Neural progenitor cell (in vitro differentiated cells): Measurements from ENCODE around the gene COL4A4.

Experiments used
- EZH2 ChIP-seq: fragments of 200-600 bp; sonication (generic); IDR thresholded peaks from 2 replicates; pipeline ENCODE4 v1.6.1; 2017; ENCODE audit warnings: antibody characterized with exemption, mild to moderate bottlenecking, moderate library complexity
- EZH2phosphoT487 ChIP-seq: fragments of 200-600 bp; sonication (generic); IDR thresholded peaks from 2 replicates; pipeline ENCODE4 v1.6.1; 2017; ENCODE audit warnings: antibody characterized with exemption
- TF ChIP-seq, protein P1 (sequence below): fragments of 200-600 bp; sonication (generic); IDR thresholded peaks from 2 replicates; pipeline ENCODE4 v1.5.1; 2017; ENCODE audit warnings: antibody characterized with exemption, mild to moderate bottlenecking

DNA sequence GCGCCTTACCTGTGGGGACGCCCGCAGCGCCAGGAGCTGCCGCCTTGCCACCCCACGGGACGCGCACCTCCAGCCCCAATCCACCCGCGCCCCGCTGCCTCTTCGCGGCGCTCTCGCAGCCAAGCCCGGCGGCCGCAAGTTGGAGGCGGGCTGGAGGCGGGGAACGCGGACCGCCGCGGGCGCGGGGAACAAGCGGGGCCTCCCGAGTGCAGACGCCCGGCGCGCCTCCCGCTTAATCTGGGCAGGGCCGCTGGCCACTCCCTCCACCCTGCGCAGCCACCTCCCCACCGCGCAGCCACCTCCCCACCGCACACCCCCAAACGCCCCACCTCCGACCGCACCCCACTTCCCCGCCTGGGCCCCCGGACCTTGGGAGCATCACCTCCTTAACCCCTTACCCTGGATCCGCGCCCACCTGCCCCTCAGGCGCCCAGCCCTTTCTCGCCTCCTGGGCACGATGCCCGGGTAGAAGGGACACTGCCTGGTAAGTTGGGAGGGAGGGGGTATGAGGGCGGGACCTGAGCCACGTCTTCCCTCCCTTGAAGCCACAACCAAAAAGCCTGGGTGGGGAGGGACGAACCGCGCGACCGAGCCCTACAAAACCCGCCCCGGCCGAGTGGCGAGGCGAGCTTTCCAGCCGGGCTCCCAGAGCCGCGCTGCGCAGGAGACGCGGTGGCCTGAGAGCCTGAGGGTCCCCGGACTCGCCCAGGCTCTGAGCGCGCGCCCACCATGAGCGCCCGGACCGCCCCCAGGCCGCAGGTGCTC is at the start of gene COL4A4, which contains the start of gene COL4A3:
- TF ChIP-seq, protein P1, sequence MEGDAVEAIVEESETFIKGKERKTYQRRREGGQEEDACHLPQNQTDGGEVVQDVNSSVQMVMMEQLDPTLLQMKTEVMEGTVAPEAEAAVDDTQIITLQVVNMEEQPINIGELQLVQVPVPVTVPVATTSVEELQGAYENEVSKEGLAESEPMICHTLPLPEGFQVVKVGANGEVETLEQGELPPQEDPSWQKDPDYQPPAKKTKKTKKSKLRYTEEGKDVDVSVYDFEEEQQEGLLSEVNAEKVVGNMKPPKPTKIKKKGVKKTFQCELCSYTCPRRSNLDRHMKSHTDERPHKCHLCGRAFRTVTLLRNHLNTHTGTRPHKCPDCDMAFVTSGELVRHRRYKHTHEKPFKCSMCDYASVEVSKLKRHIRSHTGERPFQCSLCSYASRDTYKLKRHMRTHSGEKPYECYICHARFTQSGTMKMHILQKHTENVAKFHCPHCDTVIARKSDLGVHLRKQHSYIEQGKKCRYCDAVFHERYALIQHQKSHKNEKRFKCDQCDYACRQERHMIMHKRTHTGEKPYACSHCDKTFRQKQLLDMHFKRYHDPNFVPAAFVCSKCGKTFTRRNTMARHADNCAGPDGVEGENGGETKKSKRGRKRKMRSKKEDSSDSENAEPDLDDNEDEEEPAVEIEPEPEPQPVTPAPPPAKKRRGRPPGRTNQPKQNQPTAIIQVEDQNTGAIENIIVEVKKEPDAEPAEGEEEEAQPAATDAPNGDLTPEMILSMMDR = no peak
- TF ChIP-seq EZH2 (peak; percentile 83), EZH2phosphoT487 (peak; percentile 35)
